IMR-90 (cell line): Measurements from ENCODE around the gene SLC6A17. TPM values are rescaled to one million over a fixed set of nuclear protein-coding genes. Genes with fewer than 3 reads are reported as not detected.

ENCODE experiments used
- ATAC-seq: fragments of 200-7000 bp; cut with Tn5 transposase; 2 replicates; pipeline ENCODE4 v1.9.1; 2020; ENCODE audit warnings: low read depth, mild to moderate bottlenecking, moderate library complexity
- BruUV-seq: library from RNA; stranded (reverse); fragments of 400-500 nt; replicated peaks from 2 replicates; lab custom pipeline; 2021; lab: Mats Ljungman, UMichigan
- CTCF ChIA-PET: fragments of 300-600 bp; formaldehyde crosslinking; extraction: SDS; loops from one replicate; lab custom pipeline; 2021; ENCODE audit warnings: antibody characterized with exemption; lab: Yijun Ruan, JAX
- POLR2A ChIA-PET: fragments of 300-600 bp; sonication (Branson Sonifier 250); formaldehyde crosslinking; loops from one replicate; lab custom pipeline; 2022; ENCODE audit warnings: antibody characterized with exemption; ENCODE audit not compliant: unreplicated experiment; lab: Charles Lee
- DNase-seq: peaks from one replicate; pipeline ENCODE4 v3.0.0; 2013
- H2AFZ ChIP-seq: replicated peaks from 2 replicates; pipeline ENCODE3; 2013; ENCODE audit warnings: low read length, mild to moderate bottlenecking; ENCODE audit not compliant: poor library complexity
- H2AK5ac ChIP-seq: 2 replicates; pipeline ENCODE4 v1.6.1; 2013; ENCODE audit warnings: low read depth, low read length, inconsistent platforms
- H2AK9ac ChIP-seq: replicated peaks from 2 replicates; pipeline ENCODE3; 2013; ENCODE audit warnings: mild to moderate bottlenecking, low read depth, low read length, moderate library complexity; ENCODE audit not compliant: poor library complexity
- H2BK120ac ChIP-seq: 2 replicates; pipeline ENCODE4 v1.6.1; 2013; ENCODE audit warnings: low read depth, low read length, inconsistent platforms
- H2BK15ac ChIP-seq: 3 replicates; pipeline ENCODE4 v1.6.1; 2013; ENCODE audit warnings: low read depth, low read length, inconsistent platforms
- H2BK20ac ChIP-seq: 2 replicates; pipeline ENCODE4 v1.6.1; 2013; ENCODE audit warnings: low read depth, mild to moderate bottlenecking, inconsistent platforms, low read length, moderate library complexity
- H2BK5ac ChIP-seq: 2 replicates; pipeline ENCODE4 v1.6.1; 2013; ENCODE audit warnings: mild to moderate bottlenecking, low read depth, low read length, inconsistent platforms; ENCODE audit not compliant: poor library complexity, severe bottlenecking
- H3K14ac ChIP-seq: replicated peaks from 2 replicates; pipeline ENCODE4 v1.6.1; 2013; ENCODE audit warnings: low read depth, low read length, inconsistent platforms
- H3K18ac ChIP-seq: 2 replicates; pipeline ENCODE4 v1.6.1; 2013; ENCODE audit warnings: low read depth, low read length, control low read depth
- H3K23ac ChIP-seq: 2 replicates; pipeline ENCODE4 v1.6.1; 2013; ENCODE audit warnings: low read depth, low read length, inconsistent platforms
- H3K27ac ChIP-seq: 2 replicates; pipeline ENCODE4 v1.5.1; 2013; ENCODE audit warnings: mild to moderate bottlenecking, control low read depth, low read length; ENCODE audit not compliant: insufficient read depth
- H3K27me3 ChIP-seq: 2 replicates; pipeline ENCODE4 v1.6.1; 2013; ENCODE audit warnings: low read length; ENCODE audit not compliant: control insufficient read depth, insufficient read depth
- H3K36me3 ChIP-seq: 2 replicates; pipeline ENCODE4 v1.6.1; 2013; ENCODE audit warnings: low read length, mixed read lengths; ENCODE audit not compliant: control insufficient read depth, insufficient read depth
- H3K4ac ChIP-seq: 2 replicates; pipeline ENCODE4 v1.6.1; 2013; ENCODE audit warnings: low read depth, low read length, inconsistent platforms
- H3K4me1 ChIP-seq: 2 replicates; pipeline ENCODE4 v1.6.1; 2013; ENCODE audit warnings: low read length, mixed read lengths; ENCODE audit not compliant: control insufficient read depth, insufficient read depth
- H3K4me2 ChIP-seq: 2 replicates; pipeline ENCODE4 v1.6.1; 2013; ENCODE audit warnings: low read depth, mild to moderate bottlenecking, control low read depth, low read length, moderate library complexity
- H3K4me3 ChIP-seq: 2 replicates; pipeline ENCODE4 v1.5.1; 2013; ENCODE audit warnings: low read depth, mild to moderate bottlenecking, control low read depth, low read length, moderate library complexity; ENCODE audit not compliant: insufficient read depth
- H3K56ac ChIP-seq: 2 replicates; pipeline ENCODE4 v1.6.1; 2013; ENCODE audit warnings: low read length, inconsistent platforms; ENCODE audit not compliant: insufficient read depth; ENCODE audit errors: extremely low read depth
- H3K79me1 ChIP-seq, 2 experiments: 2 replicates each; pipeline ENCODE4 v1.6.1; 2013; ENCODE audit warnings: low read length in 2 of 2, inconsistent platforms in 1 of 2, low read depth in 1 of 2
- H3K9ac ChIP-seq: 2 replicates; pipeline ENCODE4 v1.6.1; 2013; ENCODE audit warnings: low read depth, low read length, control low read depth
- H3K9me1 ChIP-seq: 2 replicates; pipeline ENCODE4 v1.6.1; 2013; ENCODE audit warnings: low read length, inconsistent platforms; ENCODE audit not compliant: insufficient read depth
- H3K9me3 ChIP-seq: 2 replicates; pipeline ENCODE4 v1.6.1; 2013; ENCODE audit warnings: low read length; ENCODE audit not compliant: control insufficient read depth, insufficient read depth
- H4K20me1 ChIP-seq: 2 replicates; pipeline ENCODE4 v1.6.1; 2013; ENCODE audit warnings: low read length, inconsistent platforms; ENCODE audit not compliant: insufficient read depth
- H4K5ac ChIP-seq: 2 replicates; pipeline ENCODE4 v1.6.1; 2013; ENCODE audit warnings: mild to moderate bottlenecking, low read depth, low read length, control low read depth
- H4K8ac ChIP-seq, 2 experiments: 2 replicates each; pipeline ENCODE4 v1.6.1; 2013; ENCODE audit warnings: low read depth in 2 of 2, low read length in 2 of 2, control low read depth in 1 of 2, inconsistent platforms in 1 of 2
- H4K91ac ChIP-seq: 2 replicates; pipeline ENCODE4 v1.6.1; 2013; ENCODE audit warnings: low read depth, low read length, inconsistent platforms; ENCODE audit not compliant: insufficient read depth
- RFX5 ChIP-seq: IDR thresholded peaks from 2 replicates; pipeline ENCODE4 v1.8.0; 2012; ENCODE audit warnings: low read depth, mild to moderate bottlenecking, low read length, moderate library complexity
- WGBS, 2 experiments: methylation state at CpG; one replicate each; pipeline versions ENCODE4 v1.1.5 to v1.1.7; 2013; ENCODE audit warnings: missing lambda C conversion rate in 2 of 2; ENCODE audit not compliant: insufficient read length in 1 of 2; ENCODE audit errors: extremely low coverage in 2 of 2; 5-methylcytosine and 5-hydroxymethylcytosine counted together
- dilution Hi-C: fragments of 300-500 bp; cut with HindIII; formaldehyde crosslinking; loops from one replicate; pipeline ENCODE4 v1.14.3; 2018; ENCODE audit warnings: low sequenced_read_pairs; ENCODE audit not compliant: unreplicated experiment
- in situ Hi-C: fragments of 300-500 bp; cut with MboI; formaldehyde crosslinking; loops from 3 replicates; pipeline ENCODE4 v1.14.3; 2019; ENCODE audit warnings: low sequenced_read_pairs, inconsistent platforms, mixed read lengths
- intact Hi-C: fragments of 100-400 bp; cut with micrococcal nuclease; formaldehyde crosslinking; loops from 2 replicates; pipeline ENCODE4 v1.10.0; 2022
- polyA plus RNA-seq, 3 experiments: library from polyadenylated mRNA; depleted of rRNA; stranded (reverse); fragments of >200 nt; gene quantifications; 2 replicates each; pipeline ENCODE4 v1.2.3, GENCODE V29; 2012; ENCODE audit warnings: low replicate concordance in 1 of 3
- total RNA-seq: library from RNA; depleted of rRNA; stranded (reverse); fragments of >200 nt; gene quantifications from 2 replicates; pipeline ENCODE4 v1.2.3, GENCODE V29; 2012

The SLC6A17 gene
- total and polyA plus RNA-seq, 2 of the 4 experiments (the other 2 are of a cell fraction), result 0.54 to 0.82 TPM

DNA sequence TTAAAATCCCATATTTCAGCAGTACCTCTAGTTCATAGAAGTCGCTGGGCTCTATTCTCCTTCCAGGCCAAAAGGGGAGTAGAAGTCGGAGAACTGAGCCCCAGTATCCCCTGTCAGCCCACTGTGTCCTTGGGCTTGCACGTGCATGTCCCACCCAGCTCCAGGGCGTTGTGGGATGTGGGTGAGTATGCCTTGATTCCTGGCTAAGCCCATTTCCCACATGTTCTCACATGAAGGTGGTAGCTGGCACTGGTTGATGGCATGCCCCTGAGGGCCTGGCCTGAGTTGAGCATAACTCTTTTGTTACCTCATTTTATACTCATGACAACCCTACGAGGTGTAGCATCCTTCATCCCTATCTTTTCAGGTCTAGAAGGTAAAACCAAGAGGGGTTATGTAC is 8.0 kb downstream of the SLC6A17 start:
- Histone ChIP-seq H2AFZ (no peak overlapping the region), H2BK5ac (no peak overlapping the region), H3K9me1 (no peaks in the 10 kb centered on the region), H4K20me1 (no peaks in the 10 kb centered on the region), H3K79me1 (no peaks in the 10 kb centered on the region), H3K9me3 (no peaks in the 10 kb centered on the region), H3K36me3 (no peaks in the 10 kb centered on the region), H2BK15ac (no peak overlapping the region), H3K4ac (no peak overlapping the region), H3K23ac (no peak overlapping the region), H3K27me3 (peaks cover 11% of the 10 kb centered on the region), H3K14ac (no peak overlapping the region), H2AK9ac (no peak overlapping the region), H4K8ac (no peak overlapping the region), H2AK5ac (no peak overlapping the region), H4K5ac (no peak overlapping the region), H4K91ac (no peak overlapping the region), H3K4me1 (no peaks in the 10 kb centered on the region), H3K56ac (no peak overlapping the region), H2BK120ac (no peak overlapping the region), H3K27ac (no peak overlapping the region), H3K9ac (no peak overlapping the region), H3K4me2 (no peak overlapping the region), H3K18ac (no peak overlapping the region), H3K4me3 (no peak overlapping the region), H2BK20ac (no peak overlapping the region)
- in situ Hi-C loops (no loop called here), intact Hi-C loops (no loop called here), dilution Hi-C loops (no loop called here)
- ChIA-PET POLR2A (no interaction called here), CTCF (no interaction called here)
- no peak for TF ChIP-seq RFX5
- no peak for DNase-seq
- BruUV-seq, result no TSS peak
- WGBS, 2 experiments, result no CpG with 5 or more reads among the region's 5 CpGs
- no peak for ATAC-seq
